GM12878 (cell line): ENCODE measurements around the gene MR1. TPM values are rescaled to one million over a fixed set of nuclear protein-coding genes. Genes with fewer than 3 reads are reported as not detected.
A peak's percentile ranks its signal among the peaks of the same experiment; 100 is the strongest.

ENCODE experiments used
- ATAC-seq: fragments of 200-7000 bp; cut with Tn5 transposase; 3 replicates; pipeline ENCODE4 v1.9.1; 2020; ENCODE audit warnings: mild to moderate bottlenecking, moderate library complexity
- BruUV-seq: library from RNA; stranded (reverse); fragments of 400-500 nt; replicated peaks from 2 replicates; lab custom pipeline; 2021; lab: Mats Ljungman, UMichigan
- CTCF ChIA-PET: fragments of 300-600 bp; sonication (Branson Sonifier 250); formaldehyde crosslinking; extraction: SDS; loops from one replicate; lab custom pipeline; 2021; ENCODE audit warnings: inconsistent platforms; lab: Yijun Ruan, JAX
- POLR2A ChIA-PET: fragments of 350-600 bp; formaldehyde crosslinking; extraction: SDS; loops from one replicate; lab custom pipeline; 2021; ENCODE audit warnings: inconsistent platforms; lab: Charles Lee
- RAD21 ChIA-PET: fragments of 300-600 bp; sonication (Branson Sonifier 250); formaldehyde crosslinking; loops from one replicate; lab custom pipeline; 2023; ENCODE audit warnings: antibody characterized with exemption; ENCODE audit not compliant: unreplicated experiment; lab: Charles Lee
- SMC1A ChIA-PET: fragments of 300-600 bp; sonication (Branson Sonifier 250); formaldehyde crosslinking; loops from one replicate; lab custom pipeline; 2023; ENCODE audit not compliant: unreplicated experiment, uncharacterized antibody; lab: Charles Lee
- DNase-seq: peaks from one replicate; pipeline ENCODE4 v3.0.0-alpha.2; 2011; ENCODE audit warnings: low read depth, low spot score
- FAIRE-seq: peaks from 3 replicates; lab custom pipeline; 2011; peaks lifted over from hg19 to GRCh38; lab: Jason Lieb, UNC
- H2AFZ ChIP-seq: 2 replicates; pipeline ENCODE4 v1.6.0; 2011; ENCODE audit warnings: low read depth, low read length, control low read depth; ENCODE audit not compliant: control insufficient read depth
- H3K27ac ChIP-seq: 2 replicates; pipeline ENCODE4 v1.5.1; 2011; ENCODE audit warnings: control low read depth; ENCODE audit not compliant: control insufficient read depth, insufficient read depth
- H3K27me3 ChIP-seq, 2 experiments: replicated peaks in 1 of 2; 2 replicates each; pipeline versions ENCODE4 v1.6.0 to v1.6.1; 2011; ENCODE audit warnings: low read length in 1 of 2; ENCODE audit not compliant: control insufficient read depth in 2 of 2, insufficient read depth in 2 of 2
- H3K36me3 ChIP-seq, 2 experiments: 2 replicates each; pipeline ENCODE4 v1.5.1; 2011; ENCODE audit warnings: low read length in 1 of 2; ENCODE audit not compliant: control insufficient read depth in 2 of 2, insufficient read depth in 2 of 2
- H3K4me1 ChIP-seq: 2 replicates; pipeline ENCODE4 v1.6.1; 2011; ENCODE audit warnings: mild to moderate bottlenecking, low read length, moderate library complexity, mixed read lengths; ENCODE audit not compliant: control insufficient read depth, insufficient read depth
- H3K4me2 ChIP-seq: 2 replicates; pipeline ENCODE4 v1.6.0; 2011; ENCODE audit warnings: control low read depth; ENCODE audit not compliant: control insufficient read depth, insufficient read depth
- H3K4me3 ChIP-seq: fragments of 200-600 bp; sonication (generic); 2 replicates; pipeline ENCODE4 v1.5.1; 2016
- H3K79me2 ChIP-seq: 2 replicates; pipeline ENCODE4 v1.6.0; 2011; ENCODE audit warnings: low read length; ENCODE audit not compliant: control insufficient read depth, insufficient read depth
- H3K9ac ChIP-seq: 2 replicates; pipeline ENCODE4 v1.8.0; 2011; ENCODE audit warnings: low read length, control low read depth, mixed read lengths; ENCODE audit not compliant: control insufficient read depth, insufficient read depth
- H3K9me3 ChIP-seq: replicated peaks from 3 replicates; pipeline ENCODE4 v1.5.1; 2011; ENCODE audit warnings: mild to moderate bottlenecking, low read length; ENCODE audit not compliant: control insufficient read depth, insufficient read depth
- H4K20me1 ChIP-seq: 2 replicates; pipeline ENCODE4 v1.6.0; 2011; ENCODE audit not compliant: control insufficient read depth, insufficient read depth
- CBX5 ChIP-seq: sonication (generic); IDR thresholded peaks from 2 replicates; pipeline ENCODE4 v1.6.1; 2016; ENCODE audit warnings: low read depth, moderate library complexity, mild to moderate bottlenecking, inconsistent platforms
- CREB1 ChIP-seq: IDR thresholded peaks from 2 replicates; pipeline ENCODE4 v1.6.1; 2012; ENCODE audit warnings: low read depth, mild to moderate bottlenecking, inconsistent platforms
- ETV6 ChIP-seq, 2 experiments: fragments of 450-650 bp in 1 of 2; IDR thresholded peaks in 1 of 2; conservative IDR thresholded peaks in 1 of 2; 2 replicates each; pipeline ENCODE4 v1.6.1; 2014; ENCODE audit warnings: antibody characterized with exemption in 1 of 2, borderline replicate concordance in 1 of 2, low read depth in 1 of 2, mild to moderate bottlenecking in 1 of 2, moderate library complexity in 1 of 2
- IKZF1 ChIP-seq: fragments of 450-650 bp; conservative IDR thresholded peaks from 2 replicates; pipeline ENCODE4 v1.6.1; 2017; ENCODE audit warnings: antibody characterized with exemption, mild to moderate bottlenecking
- IKZF2 ChIP-seq, 2 experiments: fragments of 450-650 bp; IDR thresholded peaks; 2 replicates each; pipeline ENCODE4 v1.6.1; 2017; ENCODE audit warnings: mild to moderate bottlenecking in 2 of 2, moderate library complexity in 2 of 2
- IRF3 ChIP-seq: fragments of 450-650 bp; IDR thresholded peaks from 2 replicates; pipeline ENCODE4 v1.6.1; 2014; ENCODE audit warnings: mild to moderate bottlenecking
- JUNB ChIP-seq: IDR thresholded peaks from 2 replicates; pipeline ENCODE4 v1.6.1; 2016; ENCODE audit warnings: antibody characterized with exemption, mild to moderate bottlenecking
- MLLT1 ChIP-seq: fragments of 450-650 bp; IDR thresholded peaks from 2 replicates; pipeline ENCODE4 v1.6.1; 2016; ENCODE audit warnings: mild to moderate bottlenecking
- NR2C1 ChIP-seq: fragments of 450-650 bp; IDR thresholded peaks from 2 replicates; pipeline ENCODE4 v1.6.1; 2017; ENCODE audit warnings: antibody characterized with exemption, mild to moderate bottlenecking, moderate library complexity
- PKNOX1 ChIP-seq: fragments of 450-650 bp; IDR thresholded peaks from 2 replicates; pipeline ENCODE4 v1.6.1; 2016; ENCODE audit warnings: mild to moderate bottlenecking
- POU2F2 ChIP-seq: IDR thresholded peaks from 3 replicates; pipeline ENCODE4 v1.6.1; 2011; ENCODE audit warnings: low read depth, mild to moderate bottlenecking, low read length, borderline replicate concordance
- RAD21 ChIP-seq: IDR thresholded peaks from 2 replicates; pipeline ENCODE4 v1.6.1; 2011; ENCODE audit warnings: mild to moderate bottlenecking, low read depth, low read length, moderate library complexity; ENCODE audit not compliant: insufficient read depth
- RELB ChIP-seq: fragments of 450-650 bp; IDR thresholded peaks from 2 replicates; pipeline ENCODE4 v1.6.1; 2017; ENCODE audit warnings: low read depth, mild to moderate bottlenecking, moderate library complexity
- USF1 ChIP-seq: IDR thresholded peaks from 2 replicates; pipeline ENCODE4 v1.6.1; 2011; ENCODE audit warnings: borderline replicate concordance, low read depth, mild to moderate bottlenecking, moderate library complexity, mixed read lengths, low read length; ENCODE audit not compliant: insufficient read depth; ENCODE audit errors: extremely low read length
- YY1 ChIP-seq: IDR thresholded peaks from 2 replicates; pipeline ENCODE4 v1.6.1; 2011; ENCODE audit warnings: low read depth, mild to moderate bottlenecking, low read length
- ZNF274 ChIP-seq: IDR thresholded peaks from one replicate; pipeline ENCODE4 v1.8.0; 2011; ENCODE audit not compliant: insufficient read length, insufficient read depth
- WGBS: methylation state at CpG from one replicate; pipeline ENCODE4 v1.1.6; 2016; ENCODE audit warnings: low lambda C conversion rate; ENCODE audit not compliant: insufficient replicate concordance, insufficient coverage; ENCODE audit errors: missing lambda C conversion rate; 5-methylcytosine and 5-hydroxymethylcytosine counted together
- in situ Hi-C: fragments of 300-500 bp; cut with MboI; formaldehyde crosslinking; loops from 9 replicates; pipeline ENCODE4 v1.14.3; 2018; ENCODE audit warnings: mixed read lengths
- intact Hi-C: fragments of 100-400 bp; cut with micrococcal nuclease; formaldehyde crosslinking; loops from one replicate; pipeline ENCODE4 v1.14.2; 2022; ENCODE audit not compliant: unreplicated experiment
- polyA plus RNA-seq, 11 experiments: library from polyadenylated mRNA; depleted of rRNA in 4 of 11; unstranded in 6 of 11; stranded (reverse) in 5 of 11; fragments of >200 nt; fragmentation: Nextera tagmentation in 4 of 11; fragmentation: Illumina TruSeq in 1 of 11; extraction: Ambion mirVana in 4 of 11; extraction: Trizol in 1 of 11; gene quantifications; 1 replicate in 1 of 11; 2 replicates in 10 of 11; pipeline versions ENCODE4 v1.2.1 to v1.2.3, GENCODE V29; 2011 to 2016; ENCODE audit warnings: inconsistent platforms in 2 of 11, missing spikeins in 2 of 11, low read depth in 1 of 11
- total RNA-seq, 4 experiments: library from RNA; depleted of rRNA in 3 of 4; stranded (reverse); fragments of >200 nt in 3 of 4; fragmentation: Illumina TruSeq in 1 of 4; extraction: Trizol in 1 of 4; gene quantifications; 2 replicates each; pipeline versions ENCODE4 v1.2.1 to v1.2.3, GENCODE V29; 2013 to 2021

The MR1 gene
- total and polyA plus RNA-seq, 10 of the 15 experiments (the other 5 are each of a cell fraction or from before 2014, with no cell fraction given) = 24.7 to 65.9 (median 30.9) TPM

- no peak overlapping the region for H3K27ac ChIP-seq
- H3K79me2 ChIP-seq = peaks cover 16% of the 10 kb centered on the region
- in situ Hi-C loops (no loop called here), intact Hi-C loops (loop anchor here (1.0 to 10.0 kb wide), 3 partner anchors 58 to 851 kb away; no protein-coding TSS in a partner anchor)
- H3K27me3 ChIP-seq = no peaks in the 10 kb centered on the region
- 47% methylated on average over 6 of the region's 6 CpGs for WGBS
- ATAC-seq (peak; percentile 67), DNase-seq (no peak), FAIRE-seq (no peak)
- no peaks in the 10 kb centered on the region for H4K20me1 ChIP-seq
- no peak overlapping the region for H3K4me2 ChIP-seq
- CTCF ChIA-PET = interaction anchor here (0.6 to 38.4 kb wide), 25 partner anchors 8 to 342 kb away, joined by 3 to 1067 read pairs (median 4); no protein-coding TSS in a partner anchor
- POLR2A ChIA-PET = interaction anchor here (0.6 to 10.4 kb wide), 8 partner anchors 8 to 202 kb away, joined by 3 to 142 read pairs (median 4); no protein-coding TSS in a partner anchor
- peaks cover 23% of the 10 kb centered on the region for H3K4me1 ChIP-seq
- peak overlapping the region; percentile 61 for H2AFZ ChIP-seq
- SMC1A ChIA-PET = interaction anchor here (0.6 to 39.2 kb wide), 24 partner anchors 8 to 211 kb away, joined by 3 to 1399 read pairs (median 6); partner anchors contain the start of gene MR1
- no peak overlapping the region for H3K9ac ChIP-seq
- RAD21 ChIA-PET = interaction anchor here (0.6 to 26.9 kb wide), 17 partner anchors 13 to 202 kb away, joined by 3 to 966 read pairs (median 13); partner anchors contain the start of gene MR1
- no peaks in the 10 kb centered on the region for H3K36me3 ChIP-seq
- no peaks in the 10 kb centered on the region for H3K9me3 ChIP-seq
- no peak overlapping the region for H3K4me3 ChIP-seq
- BruUV-seq = no TSS peak
- TF ChIP-seq NR2C1 (no peak), RELB (0 out of 2 replicates have a peak, but pooled peaks have one; percentile 17), PKNOX1 (no peak), IRF3 (0 out of 2 replicates have a peak, but pooled peaks have one; percentile 51), YY1 (peak; percentile 60; the same call in 1 of the 2 replicates), MLLT1 (0 out of 2 replicates have a peak, but pooled peaks have one; percentile 31), IKZF2 (IDR thresholded peaks at IDR 0.05) (peak in 1 of 2 experiments; percentile 33; a peak in 1 of 4 replicates), POU2F2 (no peak), IKZF1 (0 out of 2 replicates have a peak, but pooled peaks have one; percentile 19), ETV6 (conservative IDR thresholded peaks at IDR 0.05 in 1 of 2, IDR thresholded peaks at IDR 0.05 in 1 of 2; ENCODE audit: borderline replicate concordance in 1 of 2, low read depth in 1 of 2) (no peak), JUNB (no peak), RAD21 (peak; percentile 93), ZNF274 (no peak), CBX5 (no peak), CREB1 (no peak), USF1 (no peak)
These were observed 50.2 kb downstream of the MR1 start for GRCh38 chr1:181083842-181084605.
